GM19035 (cell line): Measurements from ENCODE around the gene ZDHHC14.

Experiments used
- ATAC-seq: cut with Tn5 transposase; IDR thresholded peaks from one replicate; pipeline ENCODE4 v1.9.1; 2021; ENCODE audit not compliant: unreplicated experiment

ZDHHC14 gene

GRCh38 chr6:157488058-157488457 is 107.1 kb downstream of the ZDHHC14 start:
- no peak for ATAC-seq

- ATAC-seq, result no peak
Observed at GRCh38 chr6:157488716-157489118, 107.7 kb downstream of the ZDHHC14 start.

- no peak for ATAC-seq
Observed at GRCh38 chr6:157490611-157491269, 109.8 kb downstream of the ZDHHC14 start.

DNA sequence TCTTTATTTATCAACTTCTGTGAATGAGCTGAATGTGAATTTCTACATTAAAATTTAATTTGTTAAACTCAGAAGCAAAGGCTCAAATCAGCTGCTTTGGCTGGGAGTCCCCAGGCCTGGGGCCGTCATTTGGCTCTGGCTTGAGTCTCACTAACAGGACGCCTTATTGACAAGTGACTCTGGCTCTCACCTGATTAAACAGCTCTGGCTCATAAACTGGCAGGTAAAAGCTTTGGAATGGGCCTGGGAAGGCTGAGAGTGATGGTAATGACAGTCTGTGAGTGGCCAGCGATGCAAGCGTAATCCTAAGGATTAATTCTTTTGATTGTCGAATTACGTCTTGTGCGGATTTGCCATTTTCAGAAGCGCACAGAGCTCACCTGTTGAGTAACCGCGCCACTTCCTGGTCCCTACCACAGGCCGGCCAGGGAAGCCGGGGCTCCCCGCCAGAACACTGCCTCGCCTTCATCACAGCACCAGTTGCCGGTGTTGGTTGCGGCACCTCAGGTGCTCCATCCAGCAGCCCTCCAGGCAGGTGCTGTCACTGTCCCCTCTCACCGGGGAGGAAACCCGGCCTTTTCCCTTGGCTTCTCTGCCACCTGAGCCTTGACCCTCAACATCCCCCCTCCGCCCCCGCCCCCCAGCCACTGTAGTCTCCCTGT is 110.7 kb downstream of the ZDHHC14 start:
- ATAC-seq, result no peak

GRCh38 chr6:157492249-157492648 is 111.3 kb downstream of the ZDHHC14 start:
- ATAC-seq, result no peak

DNA sequence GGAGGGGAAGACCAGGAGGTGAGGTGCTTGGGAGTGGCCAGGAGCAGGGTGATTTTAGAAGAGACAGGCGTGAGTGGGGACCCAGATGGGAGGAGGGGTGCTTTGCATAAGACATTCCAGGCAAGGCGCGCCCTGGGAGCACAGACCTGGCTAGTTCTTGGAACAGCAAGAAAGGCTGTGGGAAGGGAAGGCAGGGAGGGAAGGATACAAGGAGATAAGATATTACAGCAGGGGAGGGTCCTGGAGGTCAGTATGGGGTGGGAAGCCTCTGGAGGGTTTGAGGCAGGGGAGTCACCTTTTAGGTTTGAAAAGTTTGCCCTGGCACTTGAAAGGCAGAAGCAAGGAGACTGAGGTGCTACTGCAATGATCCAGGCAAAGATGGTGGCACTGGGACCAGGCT is 111.8 kb downstream of the ZDHHC14 start:
- ATAC-seq, result no peak

DNA sequence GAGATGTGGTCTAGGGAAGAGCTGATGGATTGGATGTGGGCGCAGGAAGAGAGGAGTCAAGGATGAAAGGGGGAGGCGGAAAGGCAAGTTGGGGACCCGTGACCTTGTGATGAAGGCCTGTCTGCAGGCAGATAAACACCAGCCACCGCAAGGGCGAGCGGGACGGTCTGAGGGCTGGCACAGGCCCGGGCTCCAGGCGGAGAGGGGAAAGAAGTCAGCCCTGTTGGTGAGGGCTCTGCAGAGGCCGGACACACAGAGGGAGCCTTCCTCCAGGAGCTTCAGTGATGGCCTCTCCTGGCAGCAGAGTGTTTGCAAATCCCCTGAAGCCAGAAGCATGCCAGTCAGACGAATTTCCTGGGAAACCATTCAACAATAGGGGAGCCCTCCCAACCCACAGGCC is 112.2 kb downstream of the ZDHHC14 start:
- ATAC-seq, result no peak

DNA sequence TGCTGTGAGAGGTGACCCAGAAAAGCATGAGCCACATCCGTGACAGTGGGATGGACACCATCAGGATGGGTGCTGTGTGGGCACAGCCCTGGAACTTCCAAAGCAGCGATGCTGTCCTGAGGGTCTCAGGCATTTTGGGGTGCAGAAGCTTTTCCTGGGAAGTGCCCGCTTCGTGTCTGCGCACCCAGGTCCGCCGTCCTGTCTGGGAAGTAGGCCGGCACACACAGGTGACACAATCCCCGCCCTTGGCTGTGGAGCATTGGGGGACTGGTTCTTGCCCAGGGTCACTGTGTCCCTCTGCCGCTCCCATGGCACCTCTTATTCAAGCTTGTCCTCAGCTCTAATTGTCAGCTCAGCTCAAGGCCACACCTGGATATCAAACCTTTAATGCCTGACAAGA is 112.6 kb downstream of the ZDHHC14 start:
- no peak for ATAC-seq

GRCh38 chr6:157494132-157494710 is 113.2 kb downstream of the ZDHHC14 start:
- ATAC-seq, result no peak

DNA sequence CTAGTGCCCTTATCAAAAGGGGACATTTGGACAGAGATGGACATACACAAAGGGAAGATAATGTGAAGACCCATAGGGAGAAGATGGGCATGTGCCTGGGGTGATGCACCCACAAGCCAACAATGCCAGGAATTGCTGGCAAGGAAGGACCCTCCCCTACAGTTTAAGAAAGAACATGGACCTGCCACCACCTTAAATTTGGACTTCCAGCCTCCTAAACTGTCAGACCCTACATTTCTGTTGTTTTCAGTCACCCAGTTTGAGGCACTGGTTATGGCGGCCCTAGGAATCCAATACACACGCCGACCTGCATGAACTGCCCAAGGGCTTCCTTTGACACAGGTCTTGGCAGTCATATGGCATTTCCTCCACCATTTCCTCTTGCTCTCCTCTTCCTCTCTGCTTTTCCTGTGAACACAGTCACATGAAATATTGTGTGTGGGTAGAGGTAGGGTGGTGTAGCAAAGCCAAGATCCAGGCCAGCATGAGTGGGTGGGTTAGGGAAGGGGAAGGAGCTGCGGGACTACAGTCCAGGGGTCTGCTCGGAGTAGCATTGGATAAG is 115.6 kb downstream of the ZDHHC14 start:
- ATAC-seq, result no peak

DNA sequence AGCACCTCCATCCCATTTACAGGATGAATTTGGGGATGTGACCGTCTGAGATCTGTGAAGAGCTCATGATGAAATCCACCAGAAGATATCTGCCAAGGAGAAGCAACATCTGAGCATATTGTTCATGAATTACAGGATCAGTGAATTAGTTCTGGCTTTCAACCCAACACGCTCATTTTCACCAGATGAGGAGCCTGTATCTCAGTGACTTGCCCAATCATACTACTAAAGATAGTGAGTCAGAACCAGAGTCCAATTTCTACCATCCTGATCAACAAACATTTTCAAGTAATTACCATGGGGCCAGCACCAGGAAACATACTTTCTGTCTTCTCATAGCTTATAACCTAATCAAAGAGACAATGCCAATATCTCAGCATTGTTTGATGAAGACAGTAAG is 116.6 kb downstream of the ZDHHC14 start:
- no peak for ATAC-seq

DNA sequence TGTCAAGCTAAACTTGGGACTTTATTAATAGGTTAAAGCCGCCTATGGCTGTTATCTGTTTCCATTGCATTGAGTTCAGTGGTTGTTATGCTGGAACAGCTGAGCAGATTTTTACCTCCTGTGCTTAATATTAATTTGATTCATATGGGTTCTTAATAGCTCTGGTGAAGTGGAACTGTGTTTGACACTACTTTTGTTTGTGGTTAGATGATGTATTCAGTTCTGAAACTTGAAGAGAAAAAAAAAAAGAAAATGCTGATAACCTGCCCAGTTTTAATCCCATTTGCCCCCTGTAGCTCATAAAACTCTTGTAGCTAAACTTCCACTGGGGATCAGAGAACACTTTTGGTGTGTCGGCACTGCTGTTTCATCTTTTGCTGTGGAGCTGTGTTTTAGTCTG is 117.8 kb downstream of the ZDHHC14 start:
- no peak for ATAC-seq

DNA sequence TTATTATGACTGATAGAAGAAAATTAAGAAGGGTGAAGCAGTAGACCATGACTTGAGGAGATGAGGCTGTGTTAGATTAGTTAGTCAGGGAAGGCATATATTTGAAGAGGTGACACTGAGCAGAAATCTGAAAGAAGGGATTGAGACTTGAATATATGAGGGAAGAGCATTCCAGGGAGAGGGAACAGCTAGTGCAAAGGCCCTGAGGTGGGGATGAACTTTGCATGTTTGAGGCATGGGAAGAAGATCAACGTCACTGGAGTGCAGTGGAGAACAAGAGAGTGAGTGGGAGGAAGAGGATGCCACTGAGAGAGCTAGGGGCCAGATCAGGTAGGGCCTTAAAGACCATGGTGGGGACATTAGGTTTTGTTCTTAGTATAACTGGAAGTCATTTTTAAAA is 119.0 kb downstream of the ZDHHC14 start:
- no peak for ATAC-seq

- no peak for ATAC-seq
Observed at GRCh38 chr6:157503018-157503747, 122.2 kb downstream of the ZDHHC14 start.

DNA sequence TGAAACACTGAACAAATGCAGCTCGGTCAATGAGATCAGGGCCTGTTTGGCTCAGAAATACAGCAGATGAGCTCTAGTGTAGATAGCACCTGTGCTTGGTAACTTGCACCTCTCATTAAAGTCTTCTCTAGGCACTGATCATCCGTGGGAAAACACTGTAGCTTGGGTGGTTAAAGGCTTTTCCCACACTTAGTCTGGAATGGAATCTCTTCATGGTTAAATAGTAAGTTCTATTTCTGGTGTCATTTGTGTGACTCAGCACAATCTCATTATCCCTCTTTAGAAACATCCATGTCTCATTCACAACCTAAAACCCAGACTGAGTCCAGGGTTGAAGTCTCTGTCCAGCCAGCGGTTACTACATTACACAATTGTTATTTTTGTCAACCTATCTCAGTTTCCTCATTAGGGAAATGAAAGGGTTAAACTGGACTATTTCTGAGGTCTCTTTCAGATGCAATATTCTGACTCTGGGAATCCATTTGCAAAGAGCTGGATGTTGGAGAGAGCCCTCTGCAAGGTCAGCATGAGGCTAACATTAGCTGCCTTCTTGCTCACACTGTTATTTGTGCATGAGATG is 125.0 kb downstream of the ZDHHC14 start:
- ATAC-seq, result no peak

DNA sequence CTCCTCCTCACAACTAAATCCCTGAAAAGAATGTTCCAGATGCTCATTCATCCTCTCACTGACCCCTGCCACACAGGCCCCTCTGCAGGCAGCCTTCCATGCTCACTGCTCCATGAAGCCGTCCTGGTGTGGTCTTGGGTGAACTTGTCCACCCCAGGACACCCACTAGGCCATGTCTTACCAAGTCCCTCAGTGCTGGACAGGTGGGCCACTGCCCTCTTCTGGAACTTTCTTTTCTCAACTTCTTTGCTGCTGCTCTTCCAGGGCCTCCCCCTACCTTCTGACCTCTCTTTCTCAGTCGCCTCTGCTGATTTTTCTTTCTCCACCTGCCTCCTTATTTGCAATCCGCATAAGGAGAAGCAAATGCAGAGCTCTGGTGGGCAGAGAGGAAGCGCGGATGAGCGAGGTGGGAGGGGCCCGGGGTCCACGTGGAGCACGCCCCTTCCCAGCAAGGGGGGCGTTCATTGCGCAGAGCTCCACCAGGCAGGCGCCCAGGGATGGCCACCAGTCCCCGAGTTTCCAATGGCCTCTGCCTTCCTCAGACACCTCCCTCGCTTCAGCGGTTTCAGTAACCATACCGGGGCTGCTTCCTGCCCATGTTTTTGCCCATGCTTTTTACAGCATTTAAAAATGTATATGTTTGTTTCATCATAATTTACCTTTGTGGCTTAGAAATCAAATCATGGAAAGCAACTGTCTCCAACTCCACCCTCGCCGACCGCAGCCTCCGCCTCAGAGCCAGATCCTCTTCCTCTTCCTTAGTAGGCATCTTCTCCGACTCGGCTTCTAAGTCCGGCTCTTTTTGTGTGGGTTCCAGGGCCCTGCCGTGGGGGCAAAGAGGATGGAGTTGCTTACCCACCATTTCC is 129.6 kb downstream of the ZDHHC14 start:
- ATAC-seq, result no peak

GRCh38 chr6:157511682-157512381 is 130.8 kb downstream of the ZDHHC14 start:
- no peak for ATAC-seq

DNA sequence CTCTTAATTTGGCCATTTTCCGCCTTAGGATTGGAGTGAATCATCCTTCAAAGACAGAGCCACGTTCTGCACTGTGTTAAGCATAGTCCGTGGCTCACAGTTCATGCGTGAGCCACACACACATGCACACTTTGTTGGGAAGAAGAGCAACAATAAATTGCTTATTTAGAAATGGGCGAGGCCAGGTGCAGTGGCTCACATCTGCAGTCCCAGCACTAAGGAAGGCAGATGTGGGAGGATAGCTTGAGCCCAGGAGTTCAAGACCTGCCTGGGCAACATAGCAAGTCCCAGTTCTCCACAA is 131.3 kb downstream of the ZDHHC14 start:
- ATAC-seq, result no peak

DNA sequence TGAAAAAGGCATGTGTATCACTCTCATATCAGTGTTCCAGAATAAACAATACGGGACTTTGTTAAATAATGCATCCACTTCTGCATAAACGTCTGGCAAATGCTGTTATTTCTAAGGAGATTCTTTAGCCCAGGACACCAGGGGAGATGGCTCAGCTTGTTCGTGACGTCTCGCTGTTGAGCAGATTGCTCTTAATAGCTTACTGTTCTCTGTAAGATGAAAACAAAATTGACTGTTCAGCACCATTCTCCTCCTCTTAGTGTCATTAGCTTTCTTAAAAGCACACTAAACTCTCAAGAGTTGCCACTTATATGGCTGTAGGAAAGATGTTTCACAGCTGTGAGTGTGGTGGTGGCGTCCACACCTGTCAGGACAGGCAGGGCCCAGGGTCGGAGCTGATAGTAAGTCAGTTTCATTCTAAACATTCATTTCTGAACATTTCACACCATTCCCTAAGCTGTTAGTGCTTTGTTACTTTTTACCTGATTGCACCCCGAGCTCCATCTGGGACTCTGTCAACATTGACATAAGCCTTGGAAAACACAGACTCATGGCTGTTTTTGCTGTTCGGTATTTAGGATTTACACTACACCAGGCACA is 132.1 kb downstream of the ZDHHC14 start:
- no peak for ATAC-seq
